ENCODE results near the gene DHCR24. TPM values are rescaled to one million over a fixed set of nuclear protein-coding genes. Genes with fewer than 3 reads are reported as not detected.

DHCR24 gene
- total and polyA plus RNA-seq, 2 of the 13 experiments (the other 11 are each of a cell fraction or from before 2014, with no cell fraction given) = 374 to 448 TPM

DNA sequence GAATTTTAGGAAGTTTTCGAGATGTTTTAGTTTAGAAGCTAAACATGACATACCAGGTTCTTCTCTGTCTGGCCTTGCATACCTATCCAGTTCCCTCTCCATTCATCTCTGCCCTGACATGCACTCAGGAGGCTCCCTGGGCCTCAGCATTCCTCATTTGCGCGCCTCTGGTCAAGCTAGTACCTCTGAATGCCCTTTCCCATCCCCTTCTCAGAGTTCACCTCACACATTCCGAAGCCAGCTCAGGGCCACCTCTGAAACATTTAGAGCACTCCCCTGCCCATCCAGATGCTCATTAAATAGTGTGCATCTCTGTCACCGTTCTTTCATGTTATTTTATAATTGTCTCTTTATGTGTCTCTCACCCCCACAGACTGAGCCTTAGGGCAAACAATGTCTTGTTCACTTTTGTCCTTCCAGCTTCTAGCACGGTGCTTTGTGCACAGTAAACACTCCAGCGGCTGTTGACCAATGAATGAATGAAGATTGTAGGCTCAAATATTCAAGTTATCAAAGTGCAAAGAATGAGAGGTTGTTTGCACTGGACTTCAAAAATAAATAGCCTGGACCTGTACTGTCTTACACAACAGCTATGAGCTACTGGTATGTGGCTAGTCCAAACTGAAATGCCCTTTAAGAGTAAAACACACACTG is 1.2 kb upstream of the DHCR24 start (continued):
- TF ChIP-seq, protein P1, sequence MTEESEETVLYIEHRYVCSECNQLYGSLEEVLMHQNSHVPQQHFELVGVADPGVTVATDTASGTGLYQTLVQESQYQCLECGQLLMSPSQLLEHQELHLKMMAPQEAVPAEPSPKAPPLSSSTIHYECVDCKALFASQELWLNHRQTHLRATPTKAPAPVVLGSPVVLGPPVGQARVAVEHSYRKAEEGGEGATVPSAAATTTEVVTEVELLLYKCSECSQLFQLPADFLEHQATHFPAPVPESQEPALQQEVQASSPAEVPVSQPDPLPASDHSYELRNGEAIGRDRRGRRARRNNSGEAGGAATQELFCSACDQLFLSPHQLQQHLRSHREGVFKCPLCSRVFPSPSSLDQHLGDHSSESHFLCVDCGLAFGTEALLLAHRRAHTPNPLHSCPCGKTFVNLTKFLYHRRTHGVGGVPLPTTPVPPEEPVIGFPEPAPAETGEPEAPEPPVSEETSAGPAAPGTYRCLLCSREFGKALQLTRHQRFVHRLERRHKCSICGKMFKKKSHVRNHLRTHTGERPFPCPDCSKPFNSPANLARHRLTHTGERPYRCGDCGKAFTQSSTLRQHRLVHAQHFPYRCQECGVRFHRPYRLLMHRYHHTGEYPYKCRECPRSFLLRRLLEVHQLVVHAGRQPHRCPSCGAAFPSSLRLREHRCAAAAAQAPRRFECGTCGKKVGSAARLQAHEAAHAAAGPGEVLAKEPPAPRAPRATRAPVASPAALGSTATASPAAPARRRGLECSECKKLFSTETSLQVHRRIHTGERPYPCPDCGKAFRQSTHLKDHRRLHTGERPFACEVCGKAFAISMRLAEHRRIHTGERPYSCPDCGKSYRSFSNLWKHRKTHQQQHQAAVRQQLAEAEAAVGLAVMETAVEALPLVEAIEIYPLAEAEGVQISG (CRISPR knock-in tag; IDR thresholded peaks at IDR 0.05) = peak; percentile 42; the same call in 1 of the 2 replicates
- peak; percentile 93; the same call in 1 of the 2 replicates for TF ChIP-seq ZBTB20 (CRISPR knock-in tag; IDR thresholded peaks at IDR 0.05; ENCODE audit: borderline replicate concordance, low read depth)
- peak; percentile 91 for TF ChIP-seq RXRA (CRISPR knock-in tag; IDR thresholded peaks at IDR 0.05)
- TF ChIP-seq BORCS8-MEF2B (CRISPR knock-in tag; IDR thresholded peaks at IDR 0.05) = no peak
- TF ChIP-seq SP1 (IDR thresholded peaks at IDR 0.05) = no peak
- peak; percentile 33; the same call in 1 of the 2 replicates for TF ChIP-seq SP1 (CRISPR knock-in tag; IDR thresholded peaks at IDR 0.05)
- peak; percentile 84 for TF ChIP-seq RARA (CRISPR knock-in tag; IDR thresholded peaks at IDR 0.05)
- peak; percentile 65 for TF ChIP-seq SP5 (CRISPR knock-in tag; IDR thresholded peaks at IDR 0.05; ENCODE audit: borderline replicate concordance, low read depth)
- TF ChIP-seq KDM1A (CRISPR knock-in tag; IDR thresholded peaks at IDR 0.05) = peak; percentile 11; the same call in 1 of the 2 replicates
- peak; percentile 5; the same call in 1 of the 2 replicates for TF ChIP-seq MTF2 (CRISPR knock-in tag; IDR thresholded peaks at IDR 0.05; ENCODE audit: borderline replicate concordance)
- TF ChIP-seq RNF2 (conservative IDR thresholded peaks at IDR 0.05; ENCODE audit: low read depth) = 0 out of 2 replicates have a peak, but pooled peaks have one; percentile 38
- TF ChIP-seq, protein P2, sequence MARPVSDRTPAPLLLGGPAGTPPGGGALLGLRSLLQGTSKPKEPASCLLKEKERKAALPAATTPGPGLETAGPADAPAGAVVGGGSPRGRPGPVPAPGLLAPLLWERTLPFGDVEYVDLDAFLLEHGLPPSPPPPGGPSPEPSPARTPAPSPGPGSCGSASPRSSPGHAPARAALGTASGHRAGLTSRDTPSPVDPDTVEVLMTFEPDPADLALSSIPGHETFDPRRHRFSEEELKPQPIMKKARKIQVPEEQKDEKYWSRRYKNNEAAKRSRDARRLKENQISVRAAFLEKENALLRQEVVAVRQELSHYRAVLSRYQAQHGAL (CRISPR knock-in tag; IDR thresholded peaks at IDR 0.05; ENCODE audit: not compliant biosample characterization) = no peak
- TF ChIP-seq LCORL (IDR thresholded peaks at IDR 0.05) = peak; percentile 95
- peak; percentile 81 for TF ChIP-seq LCORL (CRISPR knock-in tag; IDR thresholded peaks at IDR 0.05)
- peak; percentile 85 for TF ChIP-seq ZEB1 (IDR thresholded peaks at IDR 0.05; ENCODE audit: insufficient replicate concordance, low read depth)
- TF ChIP-seq, protein P3, sequence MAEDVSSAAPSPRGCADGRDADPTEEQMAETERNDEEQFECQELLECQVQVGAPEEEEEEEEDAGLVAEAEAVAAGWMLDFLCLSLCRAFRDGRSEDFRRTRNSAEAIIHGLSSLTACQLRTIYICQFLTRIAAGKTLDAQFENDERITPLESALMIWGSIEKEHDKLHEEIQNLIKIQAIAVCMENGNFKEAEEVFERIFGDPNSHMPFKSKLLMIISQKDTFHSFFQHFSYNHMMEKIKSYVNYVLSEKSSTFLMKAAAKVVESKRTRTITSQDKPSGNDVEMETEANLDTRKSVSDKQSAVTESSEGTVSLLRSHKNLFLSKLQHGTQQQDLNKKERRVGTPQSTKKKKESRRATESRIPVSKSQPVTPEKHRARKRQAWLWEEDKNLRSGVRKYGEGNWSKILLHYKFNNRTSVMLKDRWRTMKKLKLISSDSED (CRISPR knock-in tag; IDR thresholded peaks at IDR 0.05) = no peak
- TF ChIP-seq NKX3-1 (CRISPR knock-in tag; IDR thresholded peaks at IDR 0.05) = peak; percentile 90
- no peak for TF ChIP-seq NPAS2 (CRISPR knock-in tag; IDR thresholded peaks at IDR 0.05; ENCODE audit: borderline replicate concordance)
- TF ChIP-seq, protein P4, sequence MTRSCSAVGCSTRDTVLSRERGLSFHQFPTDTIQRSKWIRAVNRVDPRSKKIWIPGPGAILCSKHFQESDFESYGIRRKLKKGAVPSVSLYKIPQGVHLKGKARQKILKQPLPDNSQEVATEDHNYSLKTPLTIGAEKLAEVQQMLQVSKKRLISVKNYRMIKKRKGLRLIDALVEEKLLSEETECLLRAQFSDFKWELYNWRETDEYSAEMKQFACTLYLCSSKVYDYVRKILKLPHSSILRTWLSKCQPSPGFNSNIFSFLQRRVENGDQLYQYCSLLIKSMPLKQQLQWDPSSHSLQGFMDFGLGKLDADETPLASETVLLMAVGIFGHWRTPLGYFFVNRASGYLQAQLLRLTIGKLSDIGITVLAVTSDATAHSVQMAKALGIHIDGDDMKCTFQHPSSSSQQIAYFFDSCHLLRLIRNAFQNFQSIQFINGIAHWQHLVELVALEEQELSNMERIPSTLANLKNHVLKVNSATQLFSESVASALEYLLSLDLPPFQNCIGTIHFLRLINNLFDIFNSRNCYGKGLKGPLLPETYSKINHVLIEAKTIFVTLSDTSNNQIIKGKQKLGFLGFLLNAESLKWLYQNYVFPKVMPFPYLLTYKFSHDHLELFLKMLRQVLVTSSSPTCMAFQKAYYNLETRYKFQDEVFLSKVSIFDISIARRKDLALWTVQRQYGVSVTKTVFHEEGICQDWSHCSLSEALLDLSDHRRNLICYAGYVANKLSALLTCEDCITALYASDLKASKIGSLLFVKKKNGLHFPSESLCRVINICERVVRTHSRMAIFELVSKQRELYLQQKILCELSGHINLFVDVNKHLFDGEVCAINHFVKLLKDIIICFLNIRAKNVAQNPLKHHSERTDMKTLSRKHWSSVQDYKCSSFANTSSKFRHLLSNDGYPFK (CRISPR knock-in tag; IDR thresholded peaks at IDR 0.05; ENCODE audit: borderline replicate concordance) = no peak
- TF ChIP-seq, protein P5, sequence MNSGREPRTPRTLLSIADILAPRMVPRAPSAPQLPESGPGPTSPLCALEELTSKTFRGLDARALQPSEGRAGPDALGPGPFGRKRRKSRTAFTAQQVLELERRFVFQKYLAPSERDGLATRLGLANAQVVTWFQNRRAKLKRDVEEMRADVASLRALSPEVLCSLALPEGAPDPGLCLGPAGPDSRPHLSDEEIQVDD (CRISPR knock-in tag; IDR thresholded peaks at IDR 0.05; ENCODE audit: borderline replicate concordance) = no peak
- no peak for TF ChIP-seq ZNF615 (CRISPR knock-in tag; IDR thresholded peaks at IDR 0.05; ENCODE audit: borderline replicate concordance)
- 0 out of 2 replicates have a peak, but pooled peaks have one; percentile 37 for TF ChIP-seq PAF1 (CRISPR knock-in tag; IDR thresholded peaks at IDR 0.05)
- peak; percentile 95 for TF ChIP-seq TARDBP (CRISPR knock-in tag; IDR thresholded peaks at IDR 0.05)

All from HepG2 (cell line).